GM10248 (cell line): ENCODE results near the gene RIMBP2.

Experiments
- CTCF ChIA-PET: fragments of 300-600 bp; sonication (Branson Sonifier 250); formaldehyde crosslinking; extraction: SDS; loops from one replicate; lab custom pipeline; 2021; ENCODE audit warnings: antibody characterized with exemption; lab: Yijun Ruan, JAX
- POLR2A ChIA-PET: fragments of 350-650 bp; sonication (Branson Sonifier 250); formaldehyde crosslinking; extraction: SDS; loops from one replicate; lab custom pipeline; 2020; ENCODE audit warnings: antibody characterized with exemption; lab: Yijun Ruan, JAX
- DNase-seq: peaks from one replicate; pipeline ENCODE4 v3.0.0; 2012; ENCODE audit errors: extremely low spot score
- TF ChIP-seq, protein P1 (sequence below): IDR thresholded peaks from 2 replicates; pipeline ENCODE4 v1.5.1; 2012; ENCODE audit warnings: mild to moderate bottlenecking, low read depth; ENCODE audit errors: extremely low read depth, missing control alignments, control extremely low read depth

Gene RIMBP2

GRCh38 chr12:130441771-130442760 lies 274.0 kb downstream of the RIMBP2 start:
- TF ChIP-seq, protein P1, sequence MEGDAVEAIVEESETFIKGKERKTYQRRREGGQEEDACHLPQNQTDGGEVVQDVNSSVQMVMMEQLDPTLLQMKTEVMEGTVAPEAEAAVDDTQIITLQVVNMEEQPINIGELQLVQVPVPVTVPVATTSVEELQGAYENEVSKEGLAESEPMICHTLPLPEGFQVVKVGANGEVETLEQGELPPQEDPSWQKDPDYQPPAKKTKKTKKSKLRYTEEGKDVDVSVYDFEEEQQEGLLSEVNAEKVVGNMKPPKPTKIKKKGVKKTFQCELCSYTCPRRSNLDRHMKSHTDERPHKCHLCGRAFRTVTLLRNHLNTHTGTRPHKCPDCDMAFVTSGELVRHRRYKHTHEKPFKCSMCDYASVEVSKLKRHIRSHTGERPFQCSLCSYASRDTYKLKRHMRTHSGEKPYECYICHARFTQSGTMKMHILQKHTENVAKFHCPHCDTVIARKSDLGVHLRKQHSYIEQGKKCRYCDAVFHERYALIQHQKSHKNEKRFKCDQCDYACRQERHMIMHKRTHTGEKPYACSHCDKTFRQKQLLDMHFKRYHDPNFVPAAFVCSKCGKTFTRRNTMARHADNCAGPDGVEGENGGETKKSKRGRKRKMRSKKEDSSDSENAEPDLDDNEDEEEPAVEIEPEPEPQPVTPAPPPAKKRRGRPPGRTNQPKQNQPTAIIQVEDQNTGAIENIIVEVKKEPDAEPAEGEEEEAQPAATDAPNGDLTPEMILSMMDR, result no peak
- ChIA-PET CTCF (no interaction called here), POLR2A (no interaction called here)
- DNase-seq, result no peak

DNA sequence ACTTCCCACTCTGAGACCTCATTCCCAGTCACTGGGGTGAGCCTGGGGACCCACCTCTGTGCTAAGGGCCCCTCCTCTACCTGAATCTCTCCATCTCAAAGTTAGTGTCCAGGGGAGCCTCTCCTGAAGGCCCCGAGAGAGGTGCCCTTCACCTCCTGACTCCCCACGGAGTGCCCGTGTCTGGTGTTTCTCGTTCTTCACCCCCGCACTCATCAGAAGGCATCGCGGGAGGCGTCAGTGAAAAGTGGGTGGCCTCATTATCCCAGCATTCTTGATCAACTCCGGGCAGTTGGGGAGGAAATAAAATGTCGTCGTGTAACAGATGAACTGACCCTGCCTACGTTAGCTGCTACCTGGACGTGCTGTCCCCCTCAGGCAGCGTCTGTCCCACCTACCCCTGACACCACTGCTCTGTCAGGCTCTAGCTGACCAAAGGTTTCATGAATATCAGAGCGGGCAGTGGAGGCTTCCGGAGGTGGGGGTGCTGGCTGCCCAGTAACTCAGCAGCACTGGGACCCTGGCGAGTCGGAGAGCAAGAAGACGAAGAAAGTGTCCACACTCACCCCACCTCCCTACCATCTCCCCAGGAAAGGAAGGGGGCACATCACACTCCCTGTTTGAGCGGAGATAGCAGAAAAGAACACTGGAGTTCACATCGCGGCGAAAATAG lies 275.6 kb downstream of the RIMBP2 start:
- CTCF ChIA-PET, result no interaction called here
- TF ChIP-seq, protein P1, result no peak
- no peak for DNase-seq
- POLR2A ChIA-PET, result no interaction called here

DNA sequence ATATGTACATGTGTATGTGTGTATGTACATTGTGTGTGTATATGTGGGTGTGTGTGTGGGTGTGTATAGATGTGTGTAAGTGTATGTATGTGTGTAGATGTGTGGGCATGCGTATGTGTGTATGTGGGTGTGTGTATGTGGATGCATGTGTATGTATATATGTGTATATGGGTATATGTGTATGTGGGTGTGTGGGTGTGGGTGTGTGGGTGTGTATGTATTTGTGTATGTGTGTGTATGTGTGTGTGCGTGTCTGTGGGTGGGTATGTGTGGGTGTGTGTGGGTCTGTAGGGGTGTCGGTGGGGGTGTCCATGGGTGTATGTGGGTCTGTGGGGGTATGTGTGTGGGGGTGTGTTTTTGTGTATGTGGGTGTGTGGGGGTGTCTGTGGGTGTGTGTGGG lies 276.8 kb downstream of the RIMBP2 start:
- POLR2A ChIA-PET, result no interaction called here
- CTCF ChIA-PET, result no interaction called here
- TF ChIP-seq, protein P1, result no peak
- no peak for DNase-seq

DNA sequence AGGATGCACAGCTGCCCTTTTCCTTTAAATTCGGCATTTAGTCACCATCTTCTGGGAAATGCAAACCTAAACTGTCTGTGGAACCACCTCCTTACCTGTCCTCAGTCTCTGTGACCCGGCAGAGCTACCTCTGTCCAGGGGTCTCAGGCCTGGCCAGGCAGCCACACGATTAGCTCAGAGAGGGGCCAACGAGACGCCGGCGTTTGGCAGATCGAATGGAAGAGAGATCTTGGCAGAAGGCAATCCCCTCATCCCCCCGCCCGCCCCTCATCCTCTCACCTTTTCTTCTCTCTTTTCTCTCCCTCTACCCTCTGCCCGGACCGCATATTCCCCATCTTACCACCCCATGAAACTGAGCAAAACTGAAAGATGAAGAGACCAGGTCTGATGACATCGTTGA lies 277.4 kb downstream of the RIMBP2 start:
- CTCF ChIA-PET, result no interaction called here
- POLR2A ChIA-PET, result no interaction called here
- DNase-seq, result no peak
- TF ChIP-seq, protein P1, result no peak

DNA sequence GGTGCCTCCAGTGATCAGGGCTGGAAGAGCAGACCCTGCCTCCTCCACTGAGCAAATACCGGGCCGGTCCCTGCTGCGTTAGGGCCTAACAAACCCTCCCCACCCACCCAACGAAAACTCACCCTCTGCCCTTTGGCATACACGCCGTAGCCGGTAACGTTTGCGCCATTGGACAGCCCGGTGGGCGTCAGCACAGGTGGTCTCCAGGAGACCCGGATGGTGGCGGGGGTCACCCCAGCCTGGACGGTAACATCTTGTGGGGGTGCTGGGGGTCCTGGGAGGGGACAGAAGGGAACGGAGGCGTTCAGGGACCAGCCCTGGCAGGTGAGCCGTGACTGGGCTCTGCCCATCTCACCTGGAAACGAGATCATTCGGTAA lies 277.9 kb downstream of the RIMBP2 start:
- ChIA-PET POLR2A (no interaction called here), CTCF (no interaction called here)
- TF ChIP-seq, protein P1, result no peak
- DNase-seq, result no peak

- TF ChIP-seq, protein P1, result no peak
- ChIA-PET CTCF (no interaction called here), POLR2A (no interaction called here)
- no peak for DNase-seq
These were observed 278.4 kb downstream of the RIMBP2 start for GRCh38 chr12:130437555-130438242.
